ENCODE measurements around the gene RAB25. TPM values are rescaled to one million over a fixed set of nuclear protein-coding genes. Genes with fewer than 3 reads are reported as not detected.

RAB25 gene
- total and polyA plus RNA-seq, 2 of the 13 experiments (the other 11 are each of a cell fraction or from before 2014, with no cell fraction given), result 0.20 to 0.22 TPM

GRCh38 chr1:156080241-156080862 lies 19.4 kb downstream of the RAB25 start:
- WGBS (ENCODE audit: low lambda C conversion rate), result 66% methylated on average over 8 of the region's 8 CpGs
- no peak for ATAC-seq
- CTCF ChIA-PET (ENCODE audit: low intra/inter-chr PET ratio, low total read pairs), result no interaction called here
- TF ChIP-seq NR2F1 (CRISPR knock-in tag; IDR thresholded peaks at IDR 0.05), result no peak
- no peak for TF ChIP-seq HNF1A (IDR thresholded peaks at IDR 0.05; ENCODE audit: low read depth)
- TF ChIP-seq HNF1A (CRISPR knock-in tag; IDR thresholded peaks at IDR 0.05; ENCODE audit: borderline replicate concordance), result no peak
- no peak for TF ChIP-seq THRA (CRISPR knock-in tag; IDR thresholded peaks at IDR 0.05; ENCODE audit: borderline replicate concordance)
- no peak for TF ChIP-seq ZNF281 (CRISPR knock-in tag; IDR thresholded peaks at IDR 0.05; ENCODE audit: borderline replicate concordance)
- no peak for TF ChIP-seq CBX1 (IDR thresholded peaks at IDR 0.05; ENCODE audit: low read depth)
- TF ChIP-seq HMGXB4 (CRISPR knock-in tag; IDR thresholded peaks at IDR 0.05; ENCODE audit: borderline replicate concordance in 1 of 2, low read depth in 1 of 2), result no peak
- no peak for TF ChIP-seq KDM3A (CRISPR knock-in tag; IDR thresholded peaks at IDR 0.05; ENCODE audit: low read depth)
- no peak for TF ChIP-seq ZNF768 (CRISPR knock-in tag; IDR thresholded peaks at IDR 0.05)
- TF ChIP-seq ZNF354B (CRISPR knock-in tag; IDR thresholded peaks at IDR 0.05), result no peak
- no peak for TF ChIP-seq ZSCAN22 (CRISPR knock-in tag; IDR thresholded peaks at IDR 0.05)
- no peak for TF ChIP-seq DRAP1 (CRISPR knock-in tag; IDR thresholded peaks at IDR 0.05)

More at GRCh38 chr1:156080241-156080862, 19.4 kb downstream of the RAB25 start:
- H3K4me1 ChIP-seq (ENCODE audit: insufficient read depth, low read length), result peaks cover 58% of the 10 kb centered on the region
- intact Hi-C loops (cut with micrococcal nuclease; ENCODE audit: unreplicated experiment) (loop anchor here (5.0 kb wide), 1 partner anchor 953 kb away; the partner anchor contains the start of gene EFNA1), in situ Hi-C loops (cut with HindIII; ENCODE audit: extremely low pct_ligation_motif_present, low pct_unique_long_range_greater_than_20kb) (no loop called here)
- no peaks in the 10 kb centered on the region; a peak in 1 of 5 replicates for H3K27me3 ChIP-seq (ENCODE audit: control insufficient read depth in 1 of 2, insufficient read depth in 2 of 2, low read length in 2 of 2)
- peak overlapping the region; percentile 75; the same call in 1 of the 2 replicates for H3K9ac ChIP-seq (ENCODE audit: insufficient read depth, low read depth, low read length)
- BruUV-seq (replicated peaks), result no TSS peak
- no peak overlapping the region for H2AFZ ChIP-seq (ENCODE audit: low read length)
- peaks cover 5 to 14% of the 10 kb centered on the region in 2 experiments; a peak in 4 of 5 replicates for H3K36me3 ChIP-seq (replicated peaks in 1 of 2; ENCODE audit: control insufficient read depth in 1 of 2, insufficient read depth in 2 of 2, low read length in 2 of 2)
- POLR2A ChIA-PET, result no interaction called here
- peak overlapping the region; percentile 97 for H3K4me2 ChIP-seq (ENCODE audit: low read depth, low read length)
- no peaks in the 10 kb centered on the region for H3K9me3 ChIP-seq (ENCODE audit: low read length)
- DNase-seq (ENCODE audit: low spot score) (no peak), FAIRE-seq (no peak)
- H3K4me3 ChIP-seq (replicated peaks in 1 of 3; ENCODE audit: insufficient read depth in 1 of 3, low read depth in 2 of 3, low read length in 3 of 3), result peak overlapping the region; percentile 45 to 94 (median 88)
- H3K27ac ChIP-seq (ENCODE audit: extremely low read length, insufficient read depth, low read length), result no peak overlapping the region
- peaks cover 2% of the 10 kb centered on the region; the same call in 1 of the 2 replicates for H4K20me1 ChIP-seq (ENCODE audit: insufficient read depth, low read length)
- peaks cover 23% of the 10 kb centered on the region for H3K79me2 ChIP-seq (ENCODE audit: insufficient read depth, low read length)
